Tibial nerve (tissue), 4 donors: ENCODE data around the gene FDX1.

Source experiments
- EP300 ChIP-seq, 2 donors: sonication (generic); formaldehyde crosslinking; IDR thresholded peaks; one replicate each; pipeline ENCODE4 v1.6.1; 2017; ENCODE audit warnings: antibody characterized with exemption in 2 of 2, mild to moderate bottlenecking in 1 of 2
- POLR2A ChIP-seq, 2 donors: fragments of 450-650 bp; IDR thresholded peaks; one replicate each; pipeline ENCODE4 v1.6.1; 2017; ENCODE audit warnings: antibody characterized with exemption in 2 of 2, mild to moderate bottlenecking in 2 of 2, moderate library complexity in 2 of 2
- TF ChIP-seq, protein P1 (sequence below), 5 experiments: fragments of 200-600 bp in 3 of 5; fragments of 450-650 bp in 2 of 5; sonication (generic) in 3 of 5; IDR thresholded peaks; one replicate each; pipeline ENCODE4 v1.5.1; 2016 to 2019; ENCODE audit warnings: antibody characterized with exemption in 5 of 5, mild to moderate bottlenecking in 3 of 5, moderate library complexity in 2 of 5

DNA sequence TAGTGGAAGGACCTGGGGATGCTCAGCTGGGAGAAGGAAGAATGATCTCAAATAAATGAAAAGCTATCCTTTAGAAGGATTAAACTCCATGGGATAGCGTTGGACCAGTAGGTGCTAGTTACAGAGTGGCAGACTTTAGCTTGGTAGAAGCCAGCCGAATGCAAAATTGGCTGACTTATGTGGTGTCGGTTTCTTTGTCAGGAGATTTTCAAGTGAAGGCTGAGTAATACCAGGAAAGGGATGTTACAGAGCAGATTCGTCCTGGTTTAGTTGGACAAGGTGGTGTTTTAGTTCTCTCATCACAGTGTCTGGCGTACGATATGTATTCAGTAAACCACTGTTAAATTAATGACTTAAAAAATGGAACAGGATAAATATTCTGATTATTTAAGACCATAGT, 26.0 kb downstream of the FDX1 start:
- TF ChIP-seq, protein P1, sequence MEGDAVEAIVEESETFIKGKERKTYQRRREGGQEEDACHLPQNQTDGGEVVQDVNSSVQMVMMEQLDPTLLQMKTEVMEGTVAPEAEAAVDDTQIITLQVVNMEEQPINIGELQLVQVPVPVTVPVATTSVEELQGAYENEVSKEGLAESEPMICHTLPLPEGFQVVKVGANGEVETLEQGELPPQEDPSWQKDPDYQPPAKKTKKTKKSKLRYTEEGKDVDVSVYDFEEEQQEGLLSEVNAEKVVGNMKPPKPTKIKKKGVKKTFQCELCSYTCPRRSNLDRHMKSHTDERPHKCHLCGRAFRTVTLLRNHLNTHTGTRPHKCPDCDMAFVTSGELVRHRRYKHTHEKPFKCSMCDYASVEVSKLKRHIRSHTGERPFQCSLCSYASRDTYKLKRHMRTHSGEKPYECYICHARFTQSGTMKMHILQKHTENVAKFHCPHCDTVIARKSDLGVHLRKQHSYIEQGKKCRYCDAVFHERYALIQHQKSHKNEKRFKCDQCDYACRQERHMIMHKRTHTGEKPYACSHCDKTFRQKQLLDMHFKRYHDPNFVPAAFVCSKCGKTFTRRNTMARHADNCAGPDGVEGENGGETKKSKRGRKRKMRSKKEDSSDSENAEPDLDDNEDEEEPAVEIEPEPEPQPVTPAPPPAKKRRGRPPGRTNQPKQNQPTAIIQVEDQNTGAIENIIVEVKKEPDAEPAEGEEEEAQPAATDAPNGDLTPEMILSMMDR (IDR thresholded peaks at IDR 0.05): no peak
- TF ChIP-seq EP300 (IDR thresholded peaks at IDR 0.05) (no peak), POLR2A (IDR thresholded peaks at IDR 0.05) (no peak)
